ENCODE results near the gene ACP1.

GRCh38 chr2:280650-281110 lies 15.9 kb downstream of the ACP1 start:
- TF ChIP-seq EZH2 (IDR thresholded peaks at IDR 0.05; ENCODE audit: insufficient read depth, low read length) (no peak), CTCF (IDR thresholded peaks at IDR 0.05; ENCODE audit: insufficient read depth, low read depth, low read length) (no peak)
